CD4-positive, alpha-beta T cell treated with Interleukin-15 for 1 hour (primary cell): ENCODE results near the gene GPC5.
A peak's percentile ranks its signal among the peaks of the same experiment; 100 is the strongest.
"Not testable (repeated sequence)": the region's sequence is repeated elsewhere in the genome, so short reads cannot be mapped to it uniquely, and the experiment has no call there.

Source experiments
- DNase-seq: peaks from one replicate; pipeline ENCODE4 v3.0.0-alpha.2; 2020

The GPC5 gene

GRCh38 chr13:92418818-92419412 is 1020.5 kb downstream of the GPC5 start:
- DNase-seq: no peak

GRCh38 chr13:92429231-92429630 is 1030.8 kb downstream of the GPC5 start:
- no peak for DNase-seq

DNA sequence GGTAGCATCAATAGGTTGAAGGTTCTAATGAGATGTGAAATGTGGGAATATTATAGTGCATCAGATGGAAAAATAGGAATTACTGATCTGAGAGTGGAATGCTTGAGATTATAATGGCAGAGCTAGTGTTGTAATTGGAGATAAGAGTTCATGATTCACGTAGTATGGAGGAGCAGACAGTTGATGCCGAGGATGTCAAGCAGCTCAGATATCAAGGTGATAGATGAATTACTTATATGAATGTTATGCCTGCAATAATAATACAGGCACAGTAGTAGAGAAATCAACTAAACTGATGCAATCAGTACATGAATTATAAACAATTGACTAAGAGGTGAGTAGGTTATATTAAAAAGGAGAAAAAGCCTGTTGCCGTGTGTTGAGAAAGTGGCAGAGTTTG is 1035.0 kb downstream of the GPC5 start:
- DNase-seq: no peak

- no peak for DNase-seq
These were observed 1035.5 kb downstream of the GPC5 start for GRCh38 chr13:92433963-92434362.

- DNase-seq: no peak
These were observed 1038.5 kb downstream of the GPC5 start for GRCh38 chr13:92436924-92437323.

- DNase-seq: no peak
These were observed 1045.8 kb downstream of the GPC5 start for GRCh38 chr13:92444244-92444643.

- no peak for DNase-seq
These were observed 1052.6 kb downstream of the GPC5 start for GRCh38 chr13:92451060-92451459.

GRCh38 chr13:92452840-92453239 is 1054.4 kb downstream of the GPC5 start:
- no peak for DNase-seq

DNA sequence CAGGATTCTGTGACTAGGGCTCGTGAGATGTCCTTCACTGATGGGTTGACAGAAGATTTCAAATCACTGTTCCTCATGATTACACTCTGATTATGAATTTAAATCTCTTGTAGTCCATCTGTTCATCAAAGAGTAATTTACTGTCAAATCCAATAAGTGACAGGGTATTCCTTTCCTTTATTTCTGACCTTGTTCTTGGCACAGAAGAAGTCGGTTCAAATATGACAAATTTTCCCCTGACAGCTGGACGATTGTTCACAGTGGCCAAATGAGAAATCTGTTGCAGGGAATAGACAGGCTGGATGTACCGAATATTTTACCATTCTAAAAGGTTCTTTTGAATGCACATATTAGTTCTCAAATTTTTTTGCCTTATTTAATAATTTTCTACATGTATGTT is 1060.9 kb downstream of the GPC5 start:
- no peak for DNase-seq

DNA sequence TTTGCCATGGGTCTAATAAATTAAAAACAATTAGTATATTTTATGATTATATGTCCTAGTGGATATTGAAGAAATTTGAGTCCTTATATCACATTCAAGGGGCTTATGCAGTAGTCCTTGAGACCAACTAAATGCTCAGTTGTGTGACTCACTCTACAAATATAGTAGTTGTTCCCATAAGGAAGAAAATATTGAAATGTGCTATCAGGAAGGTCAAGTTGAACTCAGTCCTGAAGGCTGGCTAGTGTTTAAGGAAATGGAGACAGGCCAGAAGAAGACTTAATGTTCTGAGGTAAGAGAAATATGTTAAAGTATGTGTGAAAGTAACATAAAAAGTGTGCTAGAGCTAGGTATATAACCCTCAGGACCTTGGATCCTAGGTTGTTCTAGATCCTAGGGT is 1062.1 kb downstream of the GPC5 start:
- DNase-seq: no peak

- DNase-seq: no peak
These were observed 1063.0 kb downstream of the GPC5 start for GRCh38 chr13:92461402-92461801.

- no peak for DNase-seq
These were observed 1063.4 kb downstream of the GPC5 start for GRCh38 chr13:92461831-92462230.

DNA sequence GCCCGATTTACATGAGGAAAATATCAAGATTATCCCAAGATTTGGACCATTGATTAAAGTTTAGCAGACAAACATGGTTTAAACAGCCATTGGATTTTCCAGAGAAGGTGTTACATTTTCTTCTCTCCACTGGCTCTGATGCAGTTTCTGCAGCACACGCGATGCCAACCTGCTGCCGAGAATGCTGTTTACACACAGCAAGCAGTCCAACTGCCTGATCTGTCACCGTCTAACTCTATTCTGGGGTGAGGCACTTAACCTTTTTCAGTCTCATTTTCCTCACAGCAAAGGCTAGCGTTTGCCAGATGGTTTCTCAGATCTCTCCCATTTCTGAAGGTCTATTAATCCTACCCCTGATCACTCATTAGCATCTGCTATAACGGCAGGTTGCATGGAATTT is 1064.7 kb downstream of the GPC5 start:
- DNase-seq: no peak

GRCh38 chr13:92473765-92474475 is 1075.5 kb downstream of the GPC5 start:
- DNase-seq: no peak

DNA sequence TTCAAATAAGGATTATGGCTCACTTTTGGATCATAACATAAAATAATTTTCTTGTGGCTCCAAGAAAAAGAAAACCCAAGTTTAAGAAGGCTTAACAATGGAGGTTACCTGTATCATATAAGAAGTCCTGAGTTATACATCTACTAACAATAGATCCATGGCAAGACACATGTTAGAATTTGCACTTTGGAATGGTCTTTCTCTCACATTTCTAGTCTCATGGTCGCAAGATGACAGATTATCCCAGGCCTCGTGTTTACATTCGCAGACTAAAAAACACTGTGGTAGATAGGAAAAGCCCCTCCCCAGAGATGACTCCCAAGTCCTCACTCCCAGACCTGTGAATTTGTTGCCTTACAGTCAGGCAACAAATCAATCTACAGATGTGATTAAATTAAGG is 1082.0 kb downstream of the GPC5 start:
- DNase-seq: no peak

DNA sequence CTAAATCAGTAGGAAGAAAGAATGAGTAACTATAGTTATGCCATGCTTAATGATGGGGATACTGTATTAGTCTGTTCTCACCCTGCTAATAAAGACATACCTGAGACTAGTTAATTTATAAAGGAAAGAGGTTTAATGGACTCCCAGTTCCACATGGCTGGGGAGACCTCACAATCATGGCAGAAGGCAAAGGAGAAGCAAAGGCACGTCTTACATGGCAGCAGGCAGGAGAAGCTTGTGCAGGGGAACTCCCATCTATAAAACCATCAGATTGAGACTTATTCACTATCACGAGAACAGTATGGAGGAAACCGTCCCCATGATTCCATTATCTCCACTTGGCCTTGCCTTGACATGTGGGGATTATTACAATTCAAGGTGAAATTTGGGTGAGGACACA is 1084.4 kb downstream of the GPC5 start:
- not testable (repeated sequence) for DNase-seq

GRCh38 chr13:92483894-92484293 is 1085.5 kb downstream of the GPC5 start:
- DNase-seq: no peak

GRCh38 chr13:92487238-92487637 is 1088.8 kb downstream of the GPC5 start:
- no peak for DNase-seq

- no peak for DNase-seq
These were observed 1089.9 kb downstream of the GPC5 start for GRCh38 chr13:92488249-92488852.

DNA sequence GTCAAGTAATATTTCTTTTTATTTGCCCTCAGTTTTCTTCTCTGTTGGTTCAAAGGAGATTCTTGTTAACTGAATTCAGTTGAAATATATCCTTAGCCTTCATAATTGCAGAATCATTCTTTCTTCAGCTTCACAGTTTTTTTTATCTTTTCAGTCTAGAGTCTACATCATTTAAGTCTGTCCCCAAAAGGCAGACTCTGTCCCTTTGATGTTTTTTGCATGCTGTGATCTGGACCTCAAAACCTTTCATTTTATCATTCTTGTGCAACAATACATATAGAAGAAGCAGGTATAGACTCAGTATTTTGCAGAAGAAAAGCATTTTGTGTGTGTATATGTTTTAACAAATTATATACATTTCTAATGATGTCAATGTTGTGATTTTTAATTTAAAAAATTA is 1093.4 kb downstream of the GPC5 start:
- no peak for DNase-seq

GRCh38 chr13:92494915-92495314 is 1096.5 kb downstream of the GPC5 start:
- no peak for DNase-seq

GRCh38 chr13:92500192-92500591 is 1101.8 kb downstream of the GPC5 start:
- DNase-seq: no peak

DNA sequence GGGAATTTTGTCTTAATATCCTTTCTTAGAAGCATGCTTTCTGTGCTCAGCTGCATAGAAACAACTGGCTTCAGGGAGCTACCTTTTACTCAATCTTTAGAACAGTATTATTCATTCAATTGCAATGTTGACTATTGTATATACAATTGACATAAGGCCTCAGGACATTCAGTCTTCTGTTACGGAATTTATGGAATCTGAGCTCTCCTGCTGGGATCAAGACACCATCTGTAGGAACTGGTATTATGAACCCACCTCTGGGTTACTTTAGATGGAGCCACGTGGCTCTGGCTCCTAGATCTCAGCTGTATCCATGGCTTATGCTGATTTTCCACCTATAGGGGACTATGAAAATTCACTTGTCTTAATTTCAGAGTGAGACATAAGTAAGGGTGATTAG is 1112.0 kb downstream of the GPC5 start:
- no peak for DNase-seq

DNA sequence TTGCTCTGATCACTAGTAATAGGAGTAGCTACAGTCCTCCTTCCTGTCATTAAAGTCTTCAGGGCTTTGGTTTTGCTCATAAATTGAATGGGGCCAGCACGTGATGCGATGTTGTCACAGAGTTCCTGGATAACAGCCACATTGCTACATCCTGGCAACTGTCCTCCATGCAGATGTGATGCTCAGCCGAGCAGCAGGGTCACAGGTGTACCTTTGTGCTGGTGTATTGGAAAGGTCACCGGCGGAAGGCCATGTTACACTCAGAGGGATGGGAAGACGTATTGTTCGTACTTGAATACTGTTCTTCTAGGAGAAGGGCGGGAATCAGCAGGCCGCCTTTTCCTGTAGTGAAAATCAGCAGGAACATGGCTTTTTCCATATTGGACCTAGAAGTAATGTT is 1114.4 kb downstream of the GPC5 start:
- peak; percentile 16 for DNase-seq

- DNase-seq: no peak
These were observed 1115.3 kb downstream of the GPC5 start for GRCh38 chr13:92513672-92514071.
